VCaP (cell line): ENCODE measurements around the gene RUFY2.

Experiments
- H3K27ac ChIP-seq: fragments of 450-650 bp; 2 replicates; pipeline ENCODE4 v1.5.1; 2017
- CTCF ChIP-seq: fragments of 450-650 bp; conservative IDR thresholded peaks from 2 replicates; pipeline ENCODE4 v1.5.1; 2017; ENCODE audit warnings: mild to moderate bottlenecking, moderate library complexity

RUFY2 gene

GRCh38 chr10:68340358-68341080 lies 66.6 kb downstream of the RUFY2 start:
- H3K27ac ChIP-seq: no peak overlapping the region

DNA sequence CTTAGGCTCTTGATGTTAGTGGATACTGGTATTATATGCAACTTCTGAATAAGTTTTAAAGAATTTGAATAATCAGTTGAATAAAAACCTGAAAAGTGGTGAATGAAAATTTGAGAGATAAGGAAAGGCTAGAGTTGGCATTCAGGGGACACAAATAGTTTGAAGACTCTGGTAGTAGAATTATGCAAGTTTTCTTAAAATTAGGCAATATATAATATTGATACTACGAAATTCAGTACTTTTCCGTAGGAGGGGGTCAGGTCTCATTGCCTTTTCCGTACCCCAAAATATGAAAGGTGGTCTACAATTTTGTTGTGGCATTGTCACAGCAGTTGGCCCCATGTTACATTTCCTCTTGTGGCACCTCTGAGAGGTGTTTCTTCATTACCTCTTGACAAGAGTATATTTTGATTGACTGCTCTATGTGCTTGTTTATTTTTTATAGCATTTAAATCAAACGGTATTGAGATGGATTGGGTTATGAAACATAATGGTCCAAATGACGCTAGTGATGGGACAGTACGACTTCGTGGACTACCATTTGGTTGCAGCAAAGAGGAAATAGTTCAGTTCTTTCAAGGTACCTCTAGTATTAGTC lies 70.2 kb downstream of the RUFY2 start:
- H3K27ac ChIP-seq: peak overlapping the region; percentile 98; the same call in 1 of the 2 replicates
- no peak for TF ChIP-seq CTCF

More at GRCh38 chr10:68340358-68341080, 66.6 kb downstream of the RUFY2 start:
- no peak for TF ChIP-seq CTCF

DNA sequence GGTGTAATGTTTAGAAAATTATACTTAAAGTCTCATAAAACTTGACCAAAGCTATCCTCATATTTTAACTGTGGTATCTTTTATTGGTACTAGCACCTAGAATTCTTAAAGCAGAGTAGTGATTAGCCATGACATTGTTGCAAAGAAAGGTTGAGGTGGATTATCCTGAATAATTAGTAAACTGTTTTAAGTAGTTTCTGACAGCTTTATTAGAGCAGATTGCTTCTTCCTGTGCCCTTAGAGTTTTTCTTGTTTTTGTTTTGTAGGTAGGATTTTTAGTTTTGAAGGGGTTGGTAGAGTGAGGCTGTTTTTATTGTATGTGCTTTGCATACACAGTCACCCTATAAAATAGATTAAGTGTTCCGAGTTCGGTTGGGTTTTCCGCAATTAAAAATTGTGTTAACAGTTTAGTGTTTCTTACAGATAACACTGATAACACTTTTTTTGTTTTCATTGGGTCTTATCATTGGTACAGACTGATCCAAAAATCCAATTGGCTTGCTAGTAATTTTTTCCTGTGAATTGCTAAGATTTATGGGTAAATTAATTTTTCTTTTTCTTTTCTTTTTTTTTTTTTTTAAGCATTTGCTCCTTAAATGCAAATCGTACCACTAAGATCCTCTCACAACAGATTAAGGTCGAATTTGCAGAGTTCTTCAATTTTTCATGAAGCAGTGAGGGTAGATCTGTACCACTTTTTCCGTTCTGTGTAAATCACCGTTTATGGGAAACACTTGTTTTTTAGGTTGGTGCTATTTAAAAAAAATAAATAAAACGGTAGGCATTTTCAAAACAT lies 72.2 kb downstream of the RUFY2 start:
- no peak for TF ChIP-seq CTCF
- peak overlapping the region; percentile 98 for H3K27ac ChIP-seq

- no peak for TF ChIP-seq CTCF
- peak overlapping the region; percentile 98 for H3K27ac ChIP-seq
Observed at GRCh38 chr10:68333440-68334431, 73.3 kb downstream of the RUFY2 start.

- TF ChIP-seq CTCF: 0 out of 2 replicates have a peak, but pooled peaks have one; percentile 12
- H3K27ac ChIP-seq: peak overlapping the region; percentile 98
Observed at GRCh38 chr10:68333058-68333395, 74.0 kb downstream of the RUFY2 start.

DNA sequence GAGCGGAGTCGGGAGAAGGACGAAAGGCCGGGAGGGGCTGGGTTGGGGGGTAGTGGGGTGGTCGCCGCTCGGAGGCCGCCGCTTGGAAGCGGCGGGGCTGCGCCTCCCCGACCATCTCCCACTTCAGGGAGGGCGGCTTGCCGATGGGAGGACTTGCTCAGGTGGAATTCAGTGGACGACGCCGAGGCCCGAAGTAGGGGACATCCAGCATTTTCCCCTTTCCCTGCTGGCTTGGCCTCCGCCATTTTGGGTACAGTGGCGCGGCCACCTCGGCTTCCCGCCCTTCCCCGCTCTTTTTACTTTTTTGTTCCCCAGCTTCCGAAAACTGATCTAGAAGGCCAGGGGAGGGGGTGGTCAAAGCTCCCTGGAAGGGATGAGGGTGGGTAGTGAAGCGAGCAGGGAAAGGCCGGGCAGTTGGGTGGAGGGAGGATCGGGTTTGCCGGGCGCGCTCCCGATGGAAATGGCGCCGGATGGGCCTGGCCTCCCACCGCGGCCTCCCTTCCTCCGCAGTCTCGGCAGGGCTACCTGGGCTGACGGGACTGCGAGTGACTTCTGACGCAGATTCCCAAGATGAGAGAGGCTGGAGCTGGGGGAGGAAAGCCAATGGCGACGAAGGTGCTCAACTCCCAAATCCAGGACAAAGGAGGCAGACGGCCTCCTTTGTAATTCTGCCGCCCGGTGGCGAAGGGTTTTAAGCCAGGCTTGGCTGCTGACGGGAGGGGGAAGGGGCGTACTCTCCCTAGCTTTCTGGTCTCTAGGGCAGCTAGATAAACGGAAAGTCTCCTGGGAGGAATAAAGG lies 74.6 kb downstream of the RUFY2 start, which contains the start of gene PBLD:
Gene PBLD, minus strand, starts transcription at position 670 of the 799 bp plus-strand sequence. CDS start 26,084 bp downstream, outside the sequence.
- peak within 1 kb of the TSS; percentile 98 for H3K27ac ChIP-seq
- peak; percentile 69 for TF ChIP-seq CTCF
